Stimulated activated CD8-positive, alpha-beta memory T cell treated with anti-CD3 and anti-CD28 coated beads, Interleukin-12 subunit alpha, Interleukin-12 subunit beta, amount 100 ng/mL, for 24 hours (primary cell): ENCODE results near the gene DENND5B.
"Not testable (repeated sequence)": the region's sequence is repeated elsewhere in the genome, so short reads cannot be mapped to it uniquely, and the experiment has no call there.

Experiments
- DNase-seq: peaks from one replicate; pipeline ENCODE4 v3.0.0-alpha.2; 2020; ENCODE audit errors: extremely low read depth

DENND5B gene

GRCh38 chr12:31377210-31377609 lies 213.7 kb downstream of the DENND5B start:
- not testable (repeated sequence) for DNase-seq

GRCh38 chr12:31375422-31375821 lies 215.5 kb downstream of the DENND5B start:
- DNase-seq = not testable (repeated sequence)

DNA sequence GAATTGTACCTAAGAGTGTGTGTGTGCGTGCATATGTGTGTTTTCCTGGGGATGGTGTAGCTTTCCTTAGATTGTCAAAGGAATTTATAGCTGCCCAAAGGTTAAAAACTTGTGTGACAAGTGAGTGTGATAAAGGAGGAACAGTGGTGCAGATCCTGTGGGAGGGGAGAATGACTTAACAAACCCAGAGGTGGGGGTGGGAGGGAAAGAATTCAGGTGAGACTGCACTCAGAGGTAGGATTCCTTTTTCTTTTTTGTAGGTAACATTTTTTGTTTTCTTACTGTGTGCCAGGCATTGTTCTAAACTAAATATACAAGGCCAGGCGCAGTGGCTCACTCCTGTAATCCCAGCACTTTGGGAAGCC lies 219.7 kb downstream of the DENND5B start:
- DNase-seq = no peak

GRCh38 chr12:31370531-31371255 lies 220.2 kb downstream of the DENND5B start:
- DNase-seq = no peak

DNA sequence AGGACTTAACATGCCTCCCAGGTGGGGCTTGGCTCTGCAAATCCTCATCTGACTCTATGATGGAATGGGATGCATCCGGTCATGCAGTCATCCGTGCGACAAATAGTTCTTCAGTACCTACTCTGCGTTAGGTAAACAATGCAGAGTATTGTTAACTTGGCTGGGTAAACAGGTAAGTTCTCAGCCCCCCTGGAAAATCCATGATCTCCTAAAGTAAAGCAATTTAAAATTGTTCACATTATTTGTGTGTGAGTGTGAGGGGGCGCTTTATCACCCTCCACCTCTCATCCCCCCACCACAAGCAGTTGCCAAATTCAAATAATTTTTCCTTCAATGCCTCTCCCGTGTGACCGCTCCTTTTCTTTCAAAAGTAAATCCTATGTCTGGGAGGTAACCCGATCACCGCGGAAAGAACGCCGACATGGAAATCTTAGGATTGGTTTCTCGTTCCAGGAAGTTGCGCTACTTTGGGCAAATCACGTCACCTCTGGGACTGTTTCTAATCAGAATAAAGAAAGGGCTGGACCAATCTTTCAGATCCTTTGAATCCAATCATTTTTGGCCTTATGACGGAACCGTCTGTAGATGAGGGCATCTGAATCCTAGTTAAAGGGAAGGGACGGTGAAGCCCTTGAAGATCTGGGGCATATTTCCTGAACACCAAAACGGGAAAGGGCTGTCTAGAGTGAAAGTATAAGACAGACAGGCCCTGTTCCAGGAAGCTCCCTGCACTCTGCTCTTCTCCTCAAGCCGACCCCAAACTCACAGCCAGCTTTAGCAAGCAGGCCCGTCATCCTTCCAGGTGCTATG lies 221.0 kb downstream of the DENND5B start:
- no peak for DNase-seq

- DNase-seq = no peak
Measured at GRCh38 chr12:31368666-31369361, 222.1 kb downstream of the DENND5B start.

GRCh38 chr12:31366104-31366621 lies 224.8 kb downstream of the DENND5B start:
- no peak for DNase-seq

DNA sequence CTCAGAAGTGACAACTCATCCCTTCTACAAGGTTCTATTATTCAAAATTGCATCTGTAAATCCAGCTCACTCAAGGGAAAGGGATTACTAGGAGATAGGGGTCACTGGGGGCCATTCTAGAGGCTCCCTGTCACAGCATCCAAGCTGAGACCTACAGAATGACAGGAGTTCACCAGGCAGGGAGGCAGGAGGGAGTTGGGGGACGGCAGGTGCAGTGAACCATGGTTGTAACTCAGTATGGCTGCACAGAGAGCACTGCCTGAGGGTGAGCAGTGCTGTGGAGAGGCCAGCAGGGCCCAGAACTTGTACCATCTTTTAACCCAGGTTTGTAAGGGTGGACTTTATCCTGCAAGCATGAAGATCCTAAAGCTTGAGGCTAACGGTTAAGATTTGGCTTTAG lies 227.1 kb downstream of the DENND5B start:
- DNase-seq = no peak

DNA sequence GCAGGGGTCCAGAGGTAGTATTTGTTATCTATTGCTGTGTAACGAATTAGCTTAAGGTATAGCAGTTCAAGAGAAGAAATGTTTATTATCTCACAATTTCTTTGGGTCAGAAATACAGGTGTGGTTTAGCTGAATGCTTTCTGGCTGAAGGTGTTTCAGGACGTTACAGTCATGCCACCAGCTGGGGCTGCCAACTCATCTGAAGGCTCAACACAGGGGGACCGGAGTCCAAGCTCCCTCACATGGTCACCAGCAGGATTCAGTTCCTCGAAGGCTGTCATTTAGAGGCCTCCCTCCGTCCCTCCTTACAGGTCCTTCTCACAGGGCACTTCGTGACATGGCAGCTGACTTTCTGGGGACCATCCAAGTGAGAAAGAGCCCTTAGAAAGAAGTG lies 227.5 kb downstream of the DENND5B start:
- no peak for DNase-seq

DNA sequence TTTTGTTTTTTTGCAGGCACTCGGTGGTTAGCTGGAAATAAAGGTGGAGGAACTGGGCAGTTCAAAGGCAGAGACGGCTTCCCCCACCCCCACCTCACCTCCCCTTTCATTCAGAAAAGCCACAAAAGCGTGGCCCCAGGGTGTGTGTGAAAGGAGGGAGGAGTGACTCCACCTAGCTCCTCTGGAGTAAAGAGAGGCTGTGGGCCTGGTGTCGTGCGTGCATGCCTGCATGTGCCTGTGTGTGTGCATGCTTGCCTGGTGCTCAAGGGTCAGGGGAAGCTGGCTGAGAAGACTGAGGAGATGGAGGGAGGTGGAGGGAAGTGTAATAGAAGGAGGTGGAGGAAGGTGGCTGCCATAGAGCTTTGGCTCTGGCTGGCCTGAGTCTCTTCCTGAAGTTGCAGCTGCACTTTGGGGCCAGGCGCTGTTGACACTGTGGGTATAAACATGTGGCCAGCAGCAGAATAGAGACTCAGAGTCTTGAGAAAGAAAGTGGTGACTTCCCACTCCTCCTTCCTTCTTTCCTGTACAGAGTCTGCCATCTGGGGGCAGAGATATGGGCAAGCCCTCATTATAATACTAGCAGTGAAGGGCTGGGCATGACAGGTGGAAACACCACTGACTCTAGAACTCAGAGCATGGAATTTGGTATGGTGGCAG lies 228.0 kb downstream of the DENND5B start:
- no peak for DNase-seq

DNA sequence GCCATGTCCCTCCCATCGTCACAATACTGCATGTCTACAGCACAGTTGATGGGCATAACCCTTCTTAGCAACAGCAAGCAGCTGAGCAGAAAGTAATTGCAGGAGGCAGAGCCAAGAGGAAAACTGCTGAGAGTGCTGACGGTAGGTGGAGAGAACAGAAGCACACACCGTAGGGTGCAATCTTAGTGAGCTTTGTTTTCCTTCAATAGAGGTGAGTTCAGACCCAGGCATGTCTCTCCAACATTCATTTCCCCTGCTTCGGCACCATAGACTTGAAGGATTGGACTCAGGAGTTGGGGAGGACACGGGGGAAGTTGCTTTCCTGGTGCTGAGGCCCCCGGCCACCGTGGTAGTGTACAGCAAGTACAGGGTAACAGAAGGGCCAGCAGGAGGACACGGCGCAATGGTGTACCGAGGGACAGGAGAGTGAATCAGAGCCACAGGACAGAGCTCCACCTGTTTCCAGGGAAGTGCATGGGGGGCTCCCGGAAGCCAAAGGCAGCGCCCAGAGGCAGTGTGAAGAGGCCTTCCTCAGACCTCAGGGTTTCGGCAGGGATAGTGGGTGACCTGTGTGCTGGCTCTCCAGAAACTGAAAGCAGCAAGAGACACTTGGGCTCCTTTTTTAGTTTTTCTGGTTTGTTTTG lies 228.7 kb downstream of the DENND5B start:
- DNase-seq = no peak

DNA sequence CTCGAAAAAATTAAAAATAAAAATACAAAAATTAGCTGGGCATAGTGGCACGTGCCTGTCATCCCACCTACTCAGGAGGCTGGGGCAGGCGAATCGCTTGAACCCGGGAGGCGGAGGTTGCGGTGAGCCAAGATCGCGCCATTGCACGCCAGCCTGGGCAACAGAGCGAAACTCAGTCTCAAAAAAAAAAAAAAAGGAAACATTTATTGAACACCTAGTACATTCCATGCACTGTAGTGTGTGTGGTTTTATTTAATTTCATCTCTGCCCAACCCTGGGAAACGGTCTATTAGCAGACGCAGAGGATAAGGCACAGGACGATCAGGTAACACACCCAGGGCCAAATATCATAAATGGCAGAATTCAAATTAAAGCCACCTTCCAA lies 229.2 kb downstream of the DENND5B start:
- no peak for DNase-seq

DNA sequence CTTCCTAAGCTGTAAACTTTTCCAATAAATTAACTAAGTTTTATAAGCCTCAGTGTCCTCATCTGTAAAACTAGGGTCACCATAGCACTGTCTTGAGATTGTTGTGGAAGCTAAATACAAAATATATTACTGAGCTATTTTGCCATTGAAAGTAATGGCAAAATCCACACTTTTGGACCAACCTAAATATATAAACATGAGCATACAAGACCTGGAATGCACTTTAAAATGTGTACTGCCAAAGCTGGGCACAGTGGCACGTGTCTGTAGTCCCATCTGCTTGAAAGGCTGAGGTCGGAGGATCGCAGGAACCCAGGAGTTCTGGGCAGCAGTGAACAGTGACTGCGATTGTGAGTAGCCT lies 235.2 kb downstream of the DENND5B start:
- no peak for DNase-seq

- no peak for DNase-seq
Measured at GRCh38 chr12:31353750-31354708, 236.9 kb downstream of the DENND5B start.

- DNase-seq = no peak
Measured at GRCh38 chr12:31346267-31346666, 244.7 kb downstream of the DENND5B start.

DNA sequence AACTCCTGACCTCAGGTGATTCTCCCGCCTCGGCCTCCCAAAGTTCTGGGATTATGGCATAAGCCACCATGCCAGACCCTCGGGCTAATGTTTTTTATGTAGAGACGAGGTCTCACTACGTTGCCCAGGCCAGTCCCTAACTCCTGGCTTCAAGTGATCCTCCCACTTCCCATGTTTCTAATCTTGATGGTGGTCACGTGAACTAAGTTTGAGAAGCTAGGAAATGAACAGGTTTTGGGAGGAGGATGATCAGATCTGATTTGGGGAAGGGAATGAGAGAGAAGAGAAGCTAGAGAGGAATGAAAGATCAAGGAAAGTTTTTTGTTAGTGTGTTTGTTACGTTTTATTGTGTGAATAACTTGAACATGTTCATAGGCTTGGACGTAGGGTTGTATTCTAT lies 247.8 kb downstream of the DENND5B start:
- DNase-seq = no peak

DNA sequence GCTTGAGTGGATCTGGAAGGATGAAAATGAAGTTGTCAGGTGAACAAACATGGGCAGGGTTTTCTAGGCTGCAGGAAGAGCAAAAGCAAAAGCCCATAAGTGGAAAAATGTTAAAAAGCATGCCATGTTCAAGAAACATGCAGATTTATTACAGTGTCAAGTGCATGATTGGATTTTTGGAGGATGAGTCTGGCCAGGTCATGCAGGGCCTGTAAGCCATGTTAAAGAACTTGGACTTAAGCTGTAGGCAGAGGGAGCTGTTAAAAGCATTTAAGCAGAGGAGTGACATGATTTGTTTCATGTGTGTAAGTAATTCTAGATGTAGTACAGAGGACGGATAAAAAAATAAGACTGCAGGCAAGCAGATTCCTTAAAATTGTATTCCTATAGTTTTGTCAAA lies 248.7 kb downstream of the DENND5B start:
- DNase-seq = no peak

DNA sequence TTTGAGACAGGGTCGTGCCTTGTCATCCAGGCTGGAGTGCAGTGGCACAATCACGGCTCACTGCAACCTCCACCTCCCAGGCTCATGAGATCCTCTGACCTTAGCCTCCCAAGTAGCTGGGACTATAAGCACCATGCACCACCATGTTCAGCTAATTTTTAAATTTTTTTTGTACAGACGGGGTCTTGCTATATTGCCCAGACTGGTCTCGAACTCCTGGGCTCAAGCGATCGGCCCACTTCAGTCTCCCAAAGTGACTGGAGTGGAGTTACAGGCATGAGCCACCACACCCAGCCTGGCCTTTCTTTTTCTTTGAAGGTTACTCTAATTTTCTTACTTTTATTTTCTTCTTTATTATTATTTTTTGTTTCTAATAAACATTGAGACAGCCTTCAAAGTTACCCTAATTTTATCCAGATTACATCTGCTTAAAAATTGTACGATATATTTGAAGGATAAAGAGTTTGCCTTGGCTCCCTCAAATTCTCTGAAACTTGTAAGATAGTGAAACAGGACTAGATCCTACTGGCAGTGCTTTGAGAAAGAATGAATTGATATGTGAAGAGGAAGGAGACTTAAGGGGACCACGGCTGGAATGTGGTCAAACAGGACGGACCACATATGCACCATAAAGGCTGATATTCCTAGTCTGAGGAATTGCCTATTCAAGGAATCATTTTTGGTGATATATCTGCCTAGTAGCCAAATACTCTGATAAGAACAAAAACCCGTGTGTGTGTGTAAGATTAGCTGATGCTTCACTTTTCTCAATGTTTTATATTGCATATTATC lies 250.9 kb downstream of the DENND5B start:
- DNase-seq = no peak

DNA sequence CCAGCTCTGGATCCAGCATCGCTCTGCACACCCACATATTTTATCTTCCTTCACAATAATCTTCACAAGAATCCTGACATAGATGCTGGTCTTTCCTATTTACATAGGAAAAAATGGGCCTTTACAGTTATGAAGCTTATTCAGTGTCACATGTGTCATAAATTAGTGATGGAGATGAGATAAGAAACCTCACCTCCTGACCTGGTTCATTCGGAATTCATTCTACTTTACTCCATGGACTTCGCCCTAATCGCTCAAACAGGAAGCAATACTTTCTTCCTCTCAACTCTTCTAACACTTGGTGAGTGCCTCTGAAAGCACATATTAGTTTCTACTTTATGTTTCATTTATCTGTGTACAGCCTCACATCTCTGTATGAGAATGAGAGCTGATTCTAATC lies 253.0 kb downstream of the DENND5B start:
- DNase-seq = no peak
